HepG2 (cell line): ENCODE results near the gene SIK3. TPM values are rescaled to one million over a fixed set of nuclear protein-coding genes. Genes with fewer than 3 reads are reported as not detected.
A peak's percentile ranks its signal among the peaks of the same experiment; 100 is the strongest.

Experiments
- BORCS8-MEF2B ChIP-seq: sonication (generic); formaldehyde crosslinking; IDR thresholded peaks from 2 replicates; pipeline ENCODE4 v1.8.0; 2022; ENCODE audit warnings: mild to moderate bottlenecking, missing genetic modification reagents
- GZF1 ChIP-seq: sonication (generic); formaldehyde crosslinking; IDR thresholded peaks from 2 replicates; pipeline ENCODE4 v1.5.1; 2020; ENCODE audit warnings: mild to moderate bottlenecking, missing genetic modification reagents
- HDAC1 ChIP-seq: sonication (generic); formaldehyde crosslinking; IDR thresholded peaks from 2 replicates; pipeline ENCODE4 v1.5.1; 2020; ENCODE audit warnings: mild to moderate bottlenecking, missing genetic modification reagents
- JARID2 ChIP-seq: sonication (generic); formaldehyde crosslinking; IDR thresholded peaks from 2 replicates; pipeline ENCODE4 v1.8.1; 2023; ENCODE audit warnings: missing genetic modification reagents, inconsistent platforms; ENCODE audit not compliant: insufficient replicate concordance
- JUND ChIP-seq: sonication (generic); formaldehyde crosslinking; IDR thresholded peaks from 2 replicates; pipeline ENCODE4 v1.8.0; 2022; ENCODE audit warnings: mild to moderate bottlenecking, missing genetic modification reagents
- KLF15 ChIP-seq: sonication (generic); formaldehyde crosslinking; IDR thresholded peaks from 2 replicates; pipeline ENCODE4 v1.8.1; 2023; ENCODE audit warnings: borderline replicate concordance, mild to moderate bottlenecking, inconsistent platforms, missing genetic modification reagents, mixed read lengths
- MAFF ChIP-seq: IDR thresholded peaks from 2 replicates; pipeline ENCODE4 v1.6.1; 2011; ENCODE audit warnings: low read depth, low read length, improper control_type of control experiment
- NFRKB ChIP-seq: fragments of 450-650 bp; IDR thresholded peaks from 2 replicates; pipeline ENCODE4 v1.6.1; 2017
- NFYC ChIP-seq: IDR thresholded peaks from 2 replicates; pipeline ENCODE4 v1.6.1; 2016; ENCODE audit warnings: missing genetic modification reagents, missing compliant biosample characterization
- SNAPC5 ChIP-seq: sonication (generic); formaldehyde crosslinking; IDR thresholded peaks from 2 replicates; pipeline ENCODE4 v1.8.1; 2023; ENCODE audit warnings: mild to moderate bottlenecking, missing genetic modification reagents, borderline replicate concordance
- STAG1 ChIP-seq: sonication (generic); formaldehyde crosslinking; IDR thresholded peaks from 2 replicates; pipeline ENCODE4 v1.4.0; 2020; ENCODE audit warnings: missing genetic modification reagents
- ZFP91 ChIP-seq: sonication (generic); formaldehyde crosslinking; IDR thresholded peaks from 2 replicates; pipeline ENCODE4 v1.9.0; 2022; ENCODE audit warnings: missing genetic modification reagents, mild to moderate bottlenecking, borderline replicate concordance
- ZNF546 ChIP-seq: sonication (generic); formaldehyde crosslinking; conservative IDR thresholded peaks from 2 replicates; pipeline ENCODE4 v1.8.1; 2023; ENCODE audit warnings: mild to moderate bottlenecking, missing genetic modification reagents
- ZNF704 ChIP-seq: sonication (generic); formaldehyde crosslinking; IDR thresholded peaks from 2 replicates; pipeline ENCODE4 v1.8.1; 2023; ENCODE audit warnings: mild to moderate bottlenecking, inconsistent platforms, moderate library complexity, missing genetic modification reagents, borderline replicate concordance
- ZNF747 ChIP-seq: sonication (generic); formaldehyde crosslinking; IDR thresholded peaks from 2 replicates; pipeline ENCODE4 v1.8.1; 2023; ENCODE audit warnings: missing genetic modification reagents, mild to moderate bottlenecking, borderline replicate concordance
- ZNF773 ChIP-seq: sonication (generic); formaldehyde crosslinking; IDR thresholded peaks from 2 replicates; pipeline ENCODE4 v1.4.0; 2020; ENCODE audit warnings: missing genetic modification reagents, borderline replicate concordance
- ZSCAN31 ChIP-seq: sonication (generic); formaldehyde crosslinking; IDR thresholded peaks from 2 replicates; pipeline ENCODE4 v1.5.0; 2020; ENCODE audit warnings: low read depth, mild to moderate bottlenecking, missing genetic modification reagents
- polyA plus RNA-seq, 8 experiments: library from polyadenylated mRNA; depleted of rRNA in 3 of 8; stranded (reverse) in 7 of 8; unstranded in 1 of 8; fragments of >200 nt; fragmentation: Illumina TruSeq in 4 of 8; extraction: Trizol in 4 of 8; gene quantifications; 2 replicates each; pipeline versions ENCODE4 v1.2.1 to v1.2.3, GENCODE V29; 2011 to 2016; ENCODE audit warnings: low read depth in 4 of 8, missing spikeins in 1 of 8, mixed read lengths in 1 of 8; ENCODE audit not compliant: insufficient read depth in 1 of 8
- total RNA-seq, 5 experiments: library from RNA; depleted of rRNA; stranded (reverse); fragments of >200 nt; fragmentation: Illumina TruSeq; extraction: Trizol; gene quantifications; 2 replicates each; pipeline ENCODE4 v1.2.3, GENCODE V29; 2016; ENCODE audit warnings: low read depth in 1 of 5
- TF ChIP-seq, protein P1 (sequence below): IDR thresholded peaks from 2 replicates; pipeline ENCODE4 v1.6.1; 2016; ENCODE audit warnings: mild to moderate bottlenecking
- TF ChIP-seq, protein P2 (sequence below): sonication (generic); formaldehyde crosslinking; IDR thresholded peaks from 2 replicates; pipeline ENCODE4 v1.8.0; 2022; ENCODE audit warnings: missing genetic modification reagents, mild to moderate bottlenecking, borderline replicate concordance
- TF ChIP-seq, protein P3 (sequence below): sonication (generic); formaldehyde crosslinking; IDR thresholded peaks from 2 replicates; pipeline ENCODE4 v1.4.0; 2020; ENCODE audit warnings: mild to moderate bottlenecking, missing genetic modification reagents

SIK3 gene
- total and polyA plus RNA-seq, 2 of the 13 experiments (the other 11 are each of a cell fraction or from before 2014, with no cell fraction given) = 5.7 to 9.8 TPM

DNA sequence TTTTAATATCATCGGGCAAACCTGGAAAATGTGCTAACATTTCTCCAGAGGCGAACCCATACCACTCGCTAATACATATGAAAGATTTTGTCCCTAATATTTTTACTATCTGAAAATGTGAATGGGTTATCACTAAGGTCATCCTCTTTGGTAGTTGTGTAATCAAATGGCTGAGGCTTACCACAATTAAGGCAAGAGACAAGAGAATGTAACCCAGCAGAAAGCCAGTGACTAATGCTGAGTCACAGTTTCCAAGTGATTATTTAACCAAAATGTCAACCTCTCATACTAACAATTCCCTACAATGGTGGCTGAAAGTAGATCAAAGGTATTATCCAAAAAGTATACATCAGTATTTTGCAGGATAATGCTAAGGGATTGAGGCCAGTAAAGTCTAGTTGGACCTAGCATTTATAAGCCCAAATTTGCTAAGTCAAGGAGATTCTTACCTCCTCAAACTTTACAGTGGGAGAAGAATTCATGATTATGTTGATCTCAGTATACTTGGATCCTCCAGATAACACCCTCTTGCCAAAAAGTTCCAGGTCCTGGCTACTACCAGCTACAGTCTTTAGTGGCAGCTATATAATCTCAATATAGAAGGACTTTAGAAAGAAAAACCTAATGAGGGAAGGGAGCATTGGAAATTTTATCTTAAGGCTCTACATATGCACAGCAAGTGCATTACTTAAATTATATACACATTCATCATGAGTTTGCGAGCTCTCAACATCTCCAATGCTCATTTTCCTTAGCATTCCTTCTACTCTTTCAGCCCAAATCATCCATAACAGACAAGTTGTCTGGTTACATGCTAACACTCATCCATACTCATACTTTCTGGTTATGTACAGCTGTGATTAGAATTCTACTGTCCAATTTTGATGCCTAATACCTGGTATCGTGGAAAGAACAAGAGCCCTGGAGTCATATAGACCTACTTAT, 25.4 kb downstream of the SIK3 start (continued):
- TF ChIP-seq ZNF773 (no peak), ZSCAN31 (CRISPR knock-in tag) (no peak), KLF15 (CRISPR knock-in tag) (no peak), NFRKB (no peak), GZF1 (CRISPR knock-in tag) (no peak), MAFF (peak; percentile 92), SNAPC5 (CRISPR knock-in tag) (no peak), BORCS8-MEF2B (CRISPR knock-in tag) (no peak), STAG1 (CRISPR knock-in tag) (peak; percentile 21; the same call in 1 of the 2 replicates), ZNF546 (CRISPR knock-in tag) (no peak), ZNF704 (CRISPR knock-in tag) (no peak), HDAC1 (CRISPR knock-in tag) (peak; percentile 81), ZFP91 (no peak), ZNF747 (CRISPR knock-in tag) (no peak), NFYC (CRISPR knock-in tag) (no peak), JUND (CRISPR knock-in tag) (peak; percentile 50), JARID2 (CRISPR knock-in tag) (no peak)
- TF ChIP-seq, protein P1, sequence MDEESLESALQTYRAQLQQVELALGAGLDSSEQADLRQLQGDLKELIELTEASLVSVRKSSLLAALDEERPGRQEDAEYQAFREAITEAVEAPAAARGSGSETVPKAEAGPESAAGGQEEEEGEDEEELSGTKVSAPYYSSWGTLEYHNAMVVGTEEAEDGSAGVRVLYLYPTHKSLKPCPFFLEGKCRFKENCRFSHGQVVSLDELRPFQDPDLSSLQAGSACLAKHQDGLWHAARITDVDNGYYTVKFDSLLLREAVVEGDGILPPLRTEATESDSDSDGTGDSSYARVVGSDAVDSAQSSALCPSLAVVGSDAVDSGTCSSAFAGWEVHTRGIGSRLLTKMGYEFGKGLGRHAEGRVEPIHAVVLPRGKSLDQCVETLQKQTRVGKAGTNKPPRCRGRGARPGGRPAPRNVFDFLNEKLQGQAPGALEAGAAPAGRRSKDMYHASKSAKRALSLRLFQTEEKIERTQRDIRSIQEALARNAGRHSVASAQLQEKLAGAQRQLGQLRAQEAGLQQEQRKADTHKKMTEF (CRISPR knock-in tag) = peak; percentile 60
- TF ChIP-seq, protein P2, sequence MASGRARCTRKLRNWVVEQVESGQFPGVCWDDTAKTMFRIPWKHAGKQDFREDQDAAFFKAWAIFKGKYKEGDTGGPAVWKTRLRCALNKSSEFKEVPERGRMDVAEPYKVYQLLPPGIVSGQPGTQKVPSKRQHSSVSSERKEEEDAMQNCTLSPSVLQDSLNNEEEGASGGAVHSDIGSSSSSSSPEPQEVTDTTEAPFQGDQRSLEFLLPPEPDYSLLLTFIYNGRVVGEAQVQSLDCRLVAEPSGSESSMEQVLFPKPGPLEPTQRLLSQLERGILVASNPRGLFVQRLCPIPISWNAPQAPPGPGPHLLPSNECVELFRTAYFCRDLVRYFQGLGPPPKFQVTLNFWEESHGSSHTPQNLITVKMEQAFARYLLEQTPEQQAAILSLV (CRISPR knock-in tag) = no peak
- TF ChIP-seq, protein P3, sequence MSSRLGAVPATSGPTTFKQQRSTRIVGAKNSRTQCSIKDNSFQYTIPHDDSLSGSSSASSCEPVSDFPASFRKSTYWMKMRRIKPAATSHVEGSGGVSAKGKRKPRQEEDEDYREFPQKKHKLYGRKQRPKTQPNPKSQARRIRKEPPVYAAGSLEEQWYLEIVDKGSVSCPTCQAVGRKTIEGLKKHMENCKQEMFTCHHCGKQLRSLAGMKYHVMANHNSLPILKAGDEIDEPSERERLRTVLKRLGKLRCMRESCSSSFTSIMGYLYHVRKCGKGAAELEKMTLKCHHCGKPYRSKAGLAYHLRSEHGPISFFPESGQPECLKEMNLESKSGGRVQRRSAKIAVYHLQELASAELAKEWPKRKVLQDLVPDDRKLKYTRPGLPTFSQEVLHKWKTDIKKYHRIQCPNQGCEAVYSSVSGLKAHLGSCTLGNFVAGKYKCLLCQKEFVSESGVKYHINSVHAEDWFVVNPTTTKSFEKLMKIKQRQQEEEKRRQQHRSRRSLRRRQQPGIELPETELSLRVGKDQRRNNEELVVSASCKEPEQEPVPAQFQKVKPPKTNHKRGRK (CRISPR knock-in tag) = no peak
